K562 (cell line): Measurements from ENCODE around the gene PCDHA6. TPM values are rescaled to one million over a fixed set of nuclear protein-coding genes. Genes with fewer than 3 reads are reported as not detected.

ENCODE experiments used
- ATAC-seq: fragments of 200-7000 bp; cut with Tn5 transposase; 3 replicates; pipeline ENCODE4 v1.9.1; 2020; ENCODE audit warnings: moderate library complexity
- BruUV-seq: library from RNA; stranded (reverse); fragments of 400-500 nt; replicated peaks from 2 replicates; lab custom pipeline; 2021; lab: Mats Ljungman, UMichigan
- CTCF ChIA-PET: fragments of 300-600 bp; formaldehyde crosslinking; extraction: SDS; loops from one replicate; lab custom pipeline; 2021; ENCODE audit warnings: low intra/inter-chr PET ratio; lab: Yijun Ruan, JAX
- POLR2A ChIA-PET: fragments of 300-600, 350-650 bp; sonication (Branson Sonifier 250); formaldehyde crosslinking; extraction: SDS; loops from one replicate; lab custom pipeline; 2021; ENCODE audit warnings: antibody characterized with exemption, inconsistent platforms; lab: Yijun Ruan, JAX
- DNase-seq, 4 experiments: peaks; one replicate each; pipeline versions ENCODE4 v3.0.0 to v3.0.0-alpha.2; 2011 to 2018; ENCODE audit warnings: low spot score in 3 of 4, mixed read lengths in 3 of 4; ENCODE audit errors: extremely low read depth in 1 of 4
- FAIRE-seq: peaks from 2 replicates; lab custom pipeline; 2011; peaks lifted over from hg19 to GRCh38; lab: Jason Lieb, UNC
- H2AFZ ChIP-seq: 2 replicates; pipeline ENCODE4 v1.6.0; 2011; ENCODE audit warnings: low read depth, low read length, control low read depth, inconsistent platforms
- H3K27ac ChIP-seq: fragments of 200-600 bp; 3 replicates; pipeline ENCODE4 v1.8.0; 2011; ENCODE audit warnings: low read depth, mild to moderate bottlenecking, control low read depth, inconsistent platforms, low read length, moderate library complexity, mixed read lengths; ENCODE audit errors: extremely low read depth
- H3K27me3 ChIP-seq, 2 experiments: fragments of 300-600 bp in 1 of 2; 2 replicates in 1 of 2; 3 replicates in 1 of 2; pipeline versions ENCODE4 v1.6.0 to v1.8.0; 2011; ENCODE audit warnings: inconsistent platforms in 2 of 2, low read length in 2 of 2, mild to moderate bottlenecking in 1 of 2, mixed read lengths in 1 of 2, moderate library complexity in 1 of 2; ENCODE audit not compliant: control insufficient read depth in 2 of 2, insufficient read depth in 2 of 2
- H3K36me3 ChIP-seq: fragments of 300-600 bp; 3 replicates; pipeline ENCODE4 v1.8.0; 2011; ENCODE audit warnings: mild to moderate bottlenecking, low read length, inconsistent platforms; ENCODE audit not compliant: control insufficient read depth, insufficient read depth
- H3K4me1 ChIP-seq, 2 experiments: fragments of 200-600 bp in 1 of 2; replicated peaks in 1 of 2; 2 replicates in 1 of 2; 3 replicates in 1 of 2; pipeline versions ENCODE4 v1.5.1 to v1.8.0; 2011; ENCODE audit warnings: inconsistent platforms in 2 of 2, low read length in 2 of 2, mild to moderate bottlenecking in 1 of 2, mixed read lengths in 1 of 2, moderate library complexity in 1 of 2; ENCODE audit not compliant: control insufficient read depth in 2 of 2, insufficient read depth in 2 of 2
- H3K4me2 ChIP-seq: 2 replicates; pipeline ENCODE4 v1.6.1; 2011; ENCODE audit warnings: low read length, control low read depth, inconsistent platforms, mixed read lengths; ENCODE audit not compliant: insufficient read depth
- H3K4me3 ChIP-seq: fragments of 200-600 bp; sonication (generic), shearing (Covaris generic); 2 replicates; pipeline ENCODE4 v1.5.1; 2016; ENCODE audit warnings: control low read depth, inconsistent platforms
- H3K79me2 ChIP-seq: fragments of 200-600 bp; 3 replicates; pipeline ENCODE4 v1.8.0; 2011; ENCODE audit warnings: low read length, inconsistent platforms; ENCODE audit not compliant: control insufficient read depth, insufficient read depth
- H3K9ac ChIP-seq, 2 experiments: 2 replicates each; pipeline versions ENCODE4 v1.6.0 to v1.6.1; 2011; ENCODE audit warnings: low read depth in 2 of 2, low read length in 2 of 2, control low read depth in 1 of 2, inconsistent platforms in 1 of 2, mild to moderate bottlenecking in 1 of 2, mixed read lengths in 1 of 2; ENCODE audit not compliant: insufficient read depth in 1 of 2
- H3K9me1 ChIP-seq: one replicate; pipeline ENCODE4 v1.6.0; 2011; ENCODE audit warnings: inconsistent platforms, mild to moderate bottlenecking, low read length, moderate library complexity; ENCODE audit not compliant: control insufficient read depth, insufficient read depth
- H3K9me3 ChIP-seq: replicated peaks from 2 replicates; pipeline ENCODE4 v1.5.1; 2011; ENCODE audit warnings: low read depth, low read length, inconsistent platforms; ENCODE audit not compliant: control insufficient read depth, insufficient read depth
- H4K20me1 ChIP-seq: replicated peaks from 2 replicates; pipeline ENCODE4 v1.6.1; 2011; ENCODE audit warnings: low read length, inconsistent platforms, mixed read lengths; ENCODE audit not compliant: control insufficient read depth, insufficient read depth
- CTCF ChIP-seq, 3 experiments: IDR thresholded peaks in 2 of 3; conservative IDR thresholded peaks in 1 of 3; 2 replicates each; pipeline ENCODE4 v1.5.1; 2011 to 2012; ENCODE audit warnings: low read length in 3 of 3, mild to moderate bottlenecking in 3 of 3, control low read depth in 2 of 3, improper control_type of control experiment in 1 of 3, inconsistent platforms in 1 of 3, low read depth in 1 of 3, mixed read lengths in 1 of 3, moderate library complexity in 1 of 3; ENCODE audit not compliant: insufficient read depth in 2 of 3
- GABPA ChIP-seq: fragments of 200-800 bp; sonication (Bioruptor generic); conservative IDR thresholded peaks from 2 replicates; pipeline ENCODE4 v1.6.1; 2016; ENCODE audit warnings: low read depth, missing genetic modification characterization, missing compliant biosample characterization
- MAFK ChIP-seq: IDR thresholded peaks from 2 replicates; pipeline ENCODE4 v1.6.1; 2011; ENCODE audit warnings: low read length, improper control_type of control experiment
- MCM7 ChIP-seq, 2 experiments: fragments of 450-650 bp; IDR thresholded peaks; 2 replicates each; pipeline ENCODE4 v1.6.1; 2016 to 2018
- ZNF609 ChIP-seq: sonication (generic); formaldehyde crosslinking; IDR thresholded peaks from 2 replicates; pipeline ENCODE4 v1.8.1; 2023; ENCODE audit warnings: missing genetic modification reagents, mild to moderate bottlenecking, borderline replicate concordance
- WGBS: fragments of 100-300 bp; shearing (Covaris generic); methylation state at CpG from one replicate; pipeline ENCODE4 v1.1.6; 2016; ENCODE audit warnings: low coverage, mixed read lengths; ENCODE audit not compliant: insufficient coverage; ENCODE audit errors: missing lambda C conversion rate; 5-methylcytosine and 5-hydroxymethylcytosine counted together
- in situ Hi-C: fragments of 300-500 bp; cut with MboI; formaldehyde crosslinking; loops from 4 replicates; pipeline ENCODE4 v1.15.0; 2018; ENCODE audit warnings: inconsistent platforms, mixed read lengths
- intact Hi-C: fragments of 100-400 bp; cut with micrococcal nuclease; formaldehyde crosslinking; loops from 2 replicates; pipeline ENCODE4 v1.14.2; 2022
- polyA plus RNA-seq, 8 experiments: library from polyadenylated mRNA; depleted of rRNA in 4 of 8; stranded (reverse) in 5 of 8; unstranded in 3 of 8; fragments of >200 nt; fragmentation: Nextera tagmentation in 2 of 8; fragmentation: Illumina TruSeq in 1 of 8; extraction: Ambion mirVana in 2 of 8; extraction: Trizol in 1 of 8; gene quantifications; 2 replicates each; pipeline versions ENCODE4 v1.2.1 to v1.2.3, GENCODE V29; 2011 to 2014; ENCODE audit warnings: inconsistent platforms in 1 of 8, missing spikeins in 1 of 8
- total RNA-seq, 7 experiments: library from RNA; depleted of rRNA in 6 of 7; stranded (reverse); fragments of >200 nt in 6 of 7; fragmentation: Illumina TruSeq in 2 of 7; extraction: Trizol in 2 of 7; gene quantifications; 2 replicates each; pipeline versions ENCODE4 v1.2.1 to v1.2.3, GENCODE V29; 2011 to 2021; ENCODE audit warnings: low replicate concordance in 1 of 7

PCDHA6 gene
- total and polyA plus RNA-seq, 9 of the 15 experiments (the other 6 are each of a cell fraction or from before 2014, with no cell fraction given), result not detected

DNA sequence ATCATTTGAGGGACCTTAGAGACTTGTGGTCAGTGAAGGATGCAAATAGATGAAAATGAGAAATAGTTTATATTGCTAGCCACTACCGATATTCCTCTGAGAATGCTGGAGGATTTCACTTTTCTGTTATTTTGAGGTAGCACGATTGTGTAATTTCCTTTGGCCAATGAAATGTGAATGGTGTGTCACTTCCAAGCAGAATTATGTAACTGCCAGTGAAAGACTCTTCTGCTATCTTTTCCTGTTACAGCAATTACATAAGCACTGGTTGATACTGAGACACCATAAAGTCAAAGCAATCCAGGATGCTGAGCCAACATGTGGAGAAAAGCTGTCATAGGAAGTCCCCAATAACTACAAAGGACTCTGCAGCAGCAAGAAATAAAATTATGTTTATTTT lies 36.7 kb upstream of the PCDHA6 start (continued):
- no peak for TF ChIP-seq GABPA
- no peak for TF ChIP-seq MCM7 (IDR thresholded peaks at IDR 0.05)
- TF ChIP-seq, all 486 proteins: peak for 0

DNA sequence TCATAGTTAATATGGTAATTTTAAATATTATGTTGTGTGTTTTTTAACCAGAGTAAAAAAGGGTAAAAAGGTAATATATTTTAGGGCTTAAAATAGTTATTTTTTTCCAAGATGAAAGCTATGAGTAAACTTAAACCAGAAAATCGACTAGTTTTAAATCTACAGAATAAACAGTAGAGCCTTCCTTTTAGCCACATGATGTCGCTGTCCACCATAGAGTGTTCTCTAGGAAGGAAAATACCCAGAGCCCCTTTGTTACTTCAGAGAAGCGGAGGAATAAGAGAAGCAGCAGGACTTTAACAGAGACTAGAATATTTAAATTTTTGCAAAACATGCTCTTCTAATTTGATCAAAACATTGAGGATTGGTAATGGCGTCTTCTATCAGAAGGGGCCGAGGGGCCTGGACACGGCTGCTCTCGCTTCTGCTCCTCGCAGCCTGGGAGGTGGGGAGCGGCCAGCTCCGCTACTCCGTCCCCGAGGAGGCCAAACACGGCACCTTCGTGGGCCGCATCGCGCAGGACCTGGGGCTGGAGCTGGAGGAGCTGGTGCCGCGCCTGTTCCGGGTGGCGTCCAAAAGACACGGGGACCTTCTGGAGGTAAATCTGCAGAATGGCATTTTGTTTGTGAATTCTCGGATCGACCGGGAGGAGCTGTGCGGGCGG lies 33.0 kb upstream of the PCDHA6 start, which contains the start of gene PCDHA2:
PCDHA2 (plus strand) TSS at position 258 of the 664 bp plus-strand sequence.
- Histone ChIP-seq H3K9me1 (no peaks in the 10 kb centered on the region), H3K4me2 (no peak within 1 kb of the TSS), H3K36me3 (no peaks in the 10 kb centered on the region), H3K4me3 (no peak within 1 kb of the TSS), H3K27me3 (no peaks in the 10 kb centered on the region), H3K9me3 (no peaks in the 10 kb centered on the region), H3K27ac (no peak within 1 kb of the TSS), H2AFZ (0 out of 2 replicates have a peak within 1 kb of the TSS, but pooled peaks have one; percentile 26), H3K79me2 (no peaks in the 10 kb centered on the region), H3K9ac (no peak within 1 kb of the TSS), H4K20me1 (no peaks in the 10 kb centered on the region), H3K4me1 (no peaks in the 10 kb centered on the region; a peak in 1 of 5 replicates)
- TF ChIP-seq MAFK (no peak), CTCF (IDR thresholded peaks at IDR 0.05 in 2 of 3, conservative IDR thresholded peaks at IDR 0.05 in 1 of 3; ENCODE audit: insufficient read depth in 2 of 3, low read depth in 1 of 3, low read length in 3 of 3) (peak in 2 of 3 experiments; percentile 20 to 39; a peak in 3 of 6 replicates), ZNF609 (CRISPR knock-in tag) (no peak)
- ChIA-PET CTCF (interaction anchor here (1.0 kb wide), 1 partner anchor 60 kb away, joined by 4 read pairs; no protein-coding TSS in a partner anchor), POLR2A (interaction anchor here (1.0 kb wide), 1 partner anchor 14 kb away, joined by 3 read pairs; no protein-coding TSS in a partner anchor)
- peak; percentile 77 for ATAC-seq
- 4% methylated on average over 23 of the region's 27 CpGs for WGBS
- peak in 1 of 4 experiments; percentile 6 for DNase-seq
- in situ Hi-C loops, result no loop called here
- FAIRE-seq, result no peak
- no TSS peak for BruUV-seq
- intact Hi-C loops, result no loop called here
